ENCODE data around the gene HPS5.
A peak's percentile ranks its signal among the peaks of the same experiment; 100 is the strongest.
"Not testable (repeated sequence)": the region's sequence is repeated elsewhere in the genome, so short reads cannot be mapped to it uniquely, and the experiment has no call there.

Gene HPS5

DNA sequence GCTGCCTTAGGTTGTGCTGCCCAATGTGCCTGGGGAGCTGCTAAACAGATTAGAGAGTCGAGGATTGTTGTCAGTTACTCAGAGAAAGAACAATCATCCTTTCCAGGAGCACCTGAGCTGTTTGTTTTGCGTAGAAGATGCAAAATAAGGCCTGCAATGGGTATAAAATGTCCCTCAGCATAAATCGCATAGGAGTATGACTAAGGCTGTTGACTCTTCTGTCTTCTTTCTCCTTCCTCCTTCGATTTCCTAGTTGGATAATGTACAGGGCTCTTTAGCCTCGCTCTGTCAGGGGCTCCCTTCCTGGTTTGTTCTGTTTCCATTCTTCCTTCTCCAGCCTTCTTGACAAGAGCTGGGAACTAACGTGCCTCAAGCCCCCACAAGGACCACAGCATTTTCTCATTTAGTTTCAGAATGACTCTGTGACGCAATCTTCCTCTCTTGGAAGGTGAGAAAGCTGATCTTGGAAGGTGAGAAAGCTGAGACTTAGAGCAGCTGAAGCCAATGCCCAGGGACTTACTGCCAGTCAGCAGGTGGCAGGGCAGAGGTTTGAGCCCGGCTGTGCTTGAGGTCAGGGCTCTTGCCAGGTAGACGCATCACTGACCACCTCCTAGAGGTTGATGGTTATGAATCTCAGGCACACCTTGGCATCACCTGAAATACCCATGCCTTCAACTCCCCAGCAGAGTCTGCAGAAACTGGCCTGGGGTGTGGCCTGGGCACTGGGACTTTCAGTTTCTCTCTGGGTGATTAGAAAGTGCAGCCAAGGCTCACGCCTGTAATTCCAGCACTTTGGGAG lies 54.4 kb downstream of the HPS5 start:
- not testable (repeated sequence) for DNase-seq

DNA sequence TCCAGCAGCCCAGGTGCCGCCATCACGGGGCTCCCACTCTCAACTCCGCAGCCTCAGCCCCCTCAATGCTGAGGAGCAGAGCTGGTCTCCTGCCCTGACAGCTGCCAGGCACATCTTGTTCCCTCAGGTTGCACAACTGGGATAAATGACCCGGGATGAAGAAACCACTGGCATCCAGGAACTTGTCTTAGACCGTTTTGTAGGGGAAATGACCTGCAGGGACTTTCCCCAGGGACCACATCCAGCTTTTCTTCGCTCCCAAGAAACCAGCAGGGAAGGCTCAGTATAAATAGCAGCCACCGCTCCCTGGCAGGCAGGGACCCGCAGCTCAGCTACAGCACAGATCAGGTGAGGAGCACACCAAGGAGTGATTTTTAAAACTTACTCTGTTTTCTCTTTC lies 56.0 kb downstream of the HPS5 start, which contains the start of gene SAA1:
SAA1 (plus strand) TSS at position 316 of the 400 bp plus-strand sequence. CDS start 624 bp downstream, outside the sequence.
- DNase-seq: peak; percentile 7

- no peak for DNase-seq
Observed at GRCh38 chr11:18264677-18265555, 57.0 kb downstream of the HPS5 start.

DNA sequence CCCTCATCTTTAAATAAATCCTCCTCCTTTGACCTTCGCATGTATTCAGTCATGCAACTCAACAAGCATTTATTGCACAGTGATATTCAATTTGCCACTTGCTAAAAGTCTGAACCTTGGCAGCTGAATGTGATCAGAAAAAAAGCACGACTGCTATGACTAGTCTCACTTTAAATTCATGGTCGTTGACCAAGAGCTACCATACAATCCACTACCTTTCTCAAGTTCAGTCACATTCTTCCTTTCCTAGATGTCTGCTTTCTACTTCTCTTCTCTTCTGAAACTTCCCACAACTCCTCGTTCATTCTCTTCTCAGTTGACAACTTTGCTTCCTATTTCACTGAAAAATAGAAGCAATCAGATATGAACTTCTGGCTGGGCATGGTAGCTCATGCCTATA lies 57.9 kb downstream of the HPS5 start:
- DNase-seq: no peak

- DNase-seq: peak; percentile 48
Observed at GRCh38 chr11:18262681-18263350, 59.1 kb downstream of the HPS5 start.

- no peak for DNase-seq
Observed at GRCh38 chr11:18261721-18262120, 60.2 kb downstream of the HPS5 start.

- no peak for DNase-seq
Observed at GRCh38 chr11:18259259-18259658, 62.7 kb downstream of the HPS5 start.

- DNase-seq: no peak
Observed at GRCh38 chr11:18254781-18255361, 67.1 kb downstream of the HPS5 start.

DNA sequence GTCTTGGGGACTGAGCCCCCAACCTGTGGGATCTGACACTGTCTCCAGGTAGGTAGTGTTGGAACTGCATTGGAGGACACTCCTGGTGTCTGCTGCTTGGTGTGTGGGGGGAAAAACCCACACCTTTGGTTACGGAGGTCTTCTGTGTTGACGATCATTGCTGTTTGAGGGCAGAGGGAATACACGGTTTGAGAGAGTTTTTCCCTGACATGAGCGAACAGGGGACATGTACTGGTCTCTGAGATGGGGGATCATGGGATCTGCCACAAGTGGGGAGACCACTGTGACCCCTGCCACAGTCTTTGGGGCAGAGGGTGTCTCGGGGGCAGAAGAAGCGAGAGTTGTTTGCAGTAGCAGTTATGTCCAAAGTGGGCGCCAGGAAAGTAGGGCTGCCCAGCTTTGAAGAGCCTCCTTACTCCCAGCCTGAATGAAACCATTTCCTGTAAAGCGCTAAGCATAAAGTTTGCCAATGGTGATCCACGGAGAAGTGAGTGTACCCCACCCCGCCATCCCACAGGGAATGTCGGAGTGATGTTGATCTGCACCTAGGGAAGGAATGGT lies 68.1 kb downstream of the HPS5 start:
- no peak for DNase-seq

DNA sequence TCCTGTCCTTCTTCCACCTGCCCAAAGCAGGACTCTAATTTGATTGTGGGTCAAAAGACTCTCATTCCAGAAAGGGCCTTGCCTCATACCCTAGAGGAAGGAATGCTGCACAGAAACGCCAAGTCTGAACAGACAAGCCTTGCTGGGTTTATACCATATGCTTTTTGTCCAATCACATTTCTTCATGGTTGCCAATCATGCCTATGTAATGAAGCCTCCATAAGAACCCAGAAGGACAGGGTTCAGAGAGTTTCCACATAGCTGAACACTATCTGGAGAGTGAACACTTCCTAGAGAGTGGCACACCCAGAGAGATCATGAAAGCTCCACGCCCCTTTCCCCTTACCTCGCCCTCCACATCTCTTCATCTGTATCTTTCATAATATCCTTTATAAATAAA lies 68.7 kb downstream of the HPS5 start:
- no peak for DNase-seq

- DNase-seq: no peak
Observed at GRCh38 chr11:18248561-18248960, 73.4 kb downstream of the HPS5 start, which contains the start of gene SAA2. SAA2 (minus strand) TSS chr11:18248668; CDS start chr11:18248011, 657 bp downstream.

GRCh38 chr11:18247191-18247581 lies 74.8 kb downstream of the HPS5 start:
- not testable (repeated sequence) for DNase-seq

DNA sequence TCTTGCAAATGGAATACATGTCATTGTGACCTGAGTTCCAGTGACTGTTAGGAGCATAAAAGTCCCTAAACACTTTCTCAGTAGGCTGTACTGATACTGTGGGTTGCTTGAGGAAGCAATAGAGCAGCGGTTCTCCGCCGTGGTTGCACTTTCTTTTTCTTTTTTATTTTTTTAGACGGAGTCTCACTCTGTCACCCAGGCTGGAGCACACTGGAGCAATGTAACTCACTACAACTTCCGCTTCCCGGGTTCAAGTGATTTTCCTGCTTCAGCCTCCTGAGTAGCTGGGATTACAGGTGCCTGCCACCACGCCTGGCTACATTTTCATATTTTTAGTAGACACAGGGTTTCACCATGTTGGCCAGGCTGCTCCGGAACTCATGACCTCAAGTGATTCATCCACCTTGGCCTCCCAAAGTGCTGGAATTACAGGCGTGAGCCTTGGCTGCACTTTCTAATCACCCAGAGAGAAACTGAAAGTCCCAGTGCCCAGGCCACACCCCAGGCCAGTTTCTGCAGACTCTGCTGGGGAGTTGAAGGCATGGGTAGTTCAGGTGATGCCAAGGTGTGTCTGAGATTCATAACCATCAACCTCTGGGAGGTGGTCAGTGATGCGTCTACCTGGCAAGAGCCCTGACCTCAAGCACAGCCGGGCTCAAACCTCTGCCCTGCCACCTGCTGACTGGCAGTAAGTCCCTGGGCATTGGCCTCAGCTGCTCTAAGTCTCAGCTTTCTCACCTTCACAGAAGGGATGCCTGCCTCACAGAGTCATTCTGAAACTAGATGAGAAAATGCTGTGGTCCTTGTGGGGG lies 75.4 kb downstream of the HPS5 start:
- not testable (repeated sequence) for DNase-seq

- peak; percentile 21 for DNase-seq
Observed at GRCh38 chr11:18245396-18245795, 76.5 kb downstream of the HPS5 start.

DNA sequence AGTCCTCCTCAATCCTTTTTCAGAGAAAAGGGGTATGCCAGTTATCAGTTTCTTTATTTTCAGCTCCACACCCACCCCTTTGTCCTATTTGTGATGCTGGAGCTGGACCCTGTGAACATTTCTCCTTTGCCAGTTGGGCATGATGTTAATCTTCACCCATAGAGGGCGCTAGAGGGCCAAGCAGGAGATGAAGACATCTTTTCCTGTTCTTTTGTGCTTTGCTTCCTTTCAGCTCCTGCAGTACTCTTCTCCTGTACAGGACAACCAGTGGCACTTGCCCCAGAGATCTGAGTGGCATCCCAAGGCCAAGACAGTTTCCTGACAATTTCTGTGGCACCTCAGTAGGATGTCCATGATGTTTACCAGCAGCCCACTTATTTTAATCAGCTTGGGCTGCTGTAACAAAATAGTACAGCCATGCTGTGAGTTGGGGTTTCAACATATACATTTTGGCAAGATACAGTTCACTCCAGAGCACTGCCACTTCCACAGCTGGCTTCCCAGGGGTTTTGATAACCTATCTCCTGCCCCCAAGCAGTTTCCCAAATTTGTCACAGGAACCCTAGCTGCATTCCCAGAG lies 78.1 kb downstream of the HPS5 start:
- DNase-seq: peak; percentile 68

GRCh38 chr11:18239655-18240054 lies 82.3 kb downstream of the HPS5 start:
- DNase-seq: no peak

DNA sequence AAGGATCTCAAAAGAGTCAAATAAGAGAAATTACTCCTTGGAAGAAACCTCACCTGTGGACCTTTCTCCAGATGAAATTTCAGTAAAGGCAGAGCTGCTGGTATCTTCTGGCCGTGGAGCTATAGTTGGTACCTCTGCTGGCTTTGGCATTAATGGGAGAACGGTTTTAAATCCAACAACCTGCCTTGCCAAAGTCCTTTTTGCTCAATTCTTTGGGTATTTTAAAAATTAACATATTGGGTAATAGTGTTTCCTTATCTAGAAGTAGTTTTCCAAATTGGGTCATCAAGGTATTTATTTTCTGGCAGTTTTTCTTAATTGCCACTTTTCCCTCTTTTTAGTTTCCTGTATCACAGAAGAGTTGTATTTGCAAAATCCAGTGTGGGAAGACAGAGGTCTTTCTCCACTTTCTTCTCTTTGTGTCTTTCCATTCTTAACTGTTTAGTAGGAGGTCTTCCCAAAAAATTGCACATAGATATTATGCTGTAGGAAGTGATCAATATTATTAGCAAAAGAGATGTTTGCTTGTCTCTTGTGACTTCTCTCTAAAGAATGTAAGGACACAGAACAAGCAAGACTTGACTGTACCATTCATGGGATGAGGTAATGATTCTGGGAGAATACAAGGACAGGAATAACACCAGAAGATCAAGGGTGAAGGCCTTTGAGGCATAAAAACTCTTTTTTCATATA lies 85.1 kb downstream of the HPS5 start, which contains the start of gene SAA4:
SAA4 (minus strand) TSS at position 139 of the 693 bp plus-strand sequence. CDS start 876 bp downstream, outside the sequence.
- DNase-seq: peak; percentile 23

GRCh38 chr11:18235394-18236334 lies 86.3 kb downstream of the HPS5 start:
- no peak for DNase-seq

DNA sequence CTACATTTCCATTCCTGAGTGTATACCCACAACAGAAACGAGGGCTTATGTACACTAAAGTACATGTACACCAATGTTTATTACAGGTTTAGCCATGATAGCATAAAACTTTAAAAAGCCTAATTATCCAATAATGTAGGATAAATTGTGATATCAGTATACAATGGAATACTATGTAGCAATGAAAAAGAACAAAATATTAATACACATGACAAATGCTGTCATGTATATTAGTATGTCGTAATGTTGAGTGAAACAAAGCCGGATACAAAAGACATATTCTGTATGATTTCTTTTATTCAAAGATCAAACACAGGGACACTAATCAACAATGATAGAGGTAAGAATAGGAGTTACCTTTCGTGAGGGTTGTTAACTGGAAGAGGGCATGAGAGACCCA lies 88.0 kb downstream of the HPS5 start:
- DNase-seq: no peak
